ACHN (cell line): ENCODE results near the gene RNU7-1.
A peak's percentile ranks its signal among the peaks of the same experiment; 100 is the strongest.
"Not testable (repeated sequence)": the region's sequence is repeated elsewhere in the genome, so short reads cannot be mapped to it uniquely, and the experiment has no call there.

Experiments
- DNase-seq: peaks from one replicate; pipeline ENCODE4 v3.0.0-alpha.2; 2015
- in situ Hi-C: cut with HindIII; loops from 2 replicates; pipeline ENCODE4 v1.10.0; 2017; ENCODE audit warnings: low sequenced_read_pairs, low pct_ligation_motif_present, low pct_unique_long_range_greater_than_20kb

The RNU7-1 gene

GRCh38 chr12:6943722-6944380 is at the start of gene RNU7-1, which contains the start of gene C12orf57:
RNU7-1 (plus strand) TSS chr12:6943816.
C12orf57 (plus strand) TSS chr12:6944022; CDS start chr12:6944122, 100 bp downstream.
- in situ Hi-C loops, result no loop called here
- DNase-seq, result peak; percentile 95

- in situ Hi-C loops, result no loop called here
- DNase-seq, result no peak
These were observed 49.3 kb upstream of the RNU7-1 start for GRCh38 chr12:6894321-6894720.

- no peak for DNase-seq
- in situ Hi-C loops, result no loop called here
These were observed 46.7 kb upstream of the RNU7-1 start for GRCh38 chr12:6896846-6897435.

DNA sequence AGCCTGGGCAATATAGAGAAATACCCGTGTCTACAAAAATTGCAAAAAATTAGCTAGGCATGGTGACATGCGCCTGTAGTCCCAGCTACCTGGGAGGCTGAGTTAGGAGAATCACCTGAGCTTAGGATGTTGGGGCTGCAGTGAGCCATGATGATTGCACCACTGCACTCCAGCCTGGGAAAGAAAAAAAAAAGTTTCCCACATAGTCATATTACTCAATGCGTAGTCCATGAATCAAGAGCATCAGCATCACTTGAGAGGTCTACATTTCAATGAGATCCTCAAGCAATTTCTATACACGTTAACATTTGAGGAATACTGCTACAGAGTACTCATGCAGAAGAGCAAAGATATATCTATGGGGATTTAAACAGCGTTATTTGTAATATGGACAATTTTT is 44.2 kb upstream of the RNU7-1 start:
- in situ Hi-C loops, result no loop called here

GRCh38 chr12:6899837-6900519 is 43.6 kb upstream of the RNU7-1 start:
- no peak for DNase-seq
- in situ Hi-C loops, result no loop called here

More for the DNA sequence above, 44.2 kb upstream of the RNU7-1 start:
- DNase-seq, result no peak

GRCh38 chr12:6902448-6902847 is 41.2 kb upstream of the RNU7-1 start:
- in situ Hi-C loops, result no loop called here
- no peak for DNase-seq

DNA sequence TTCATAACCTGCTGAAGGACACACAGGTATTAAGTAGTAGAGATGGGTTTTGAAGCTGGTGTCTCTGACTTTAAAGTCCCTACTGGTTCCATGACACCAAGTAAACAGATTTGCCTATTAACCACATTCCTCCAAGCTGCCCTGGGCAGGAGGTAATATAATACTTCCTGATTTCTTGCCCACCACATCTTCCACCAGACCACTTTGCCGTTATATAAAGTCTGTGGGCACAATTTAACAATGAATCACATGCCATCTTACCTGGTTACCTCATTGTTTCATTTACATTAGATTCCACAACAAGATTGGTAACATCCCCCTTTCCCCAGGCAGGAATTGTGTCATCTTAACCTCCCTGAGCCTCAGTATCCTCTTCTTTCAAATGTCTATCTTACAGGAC is 39.9 kb upstream of the RNU7-1 start:
- in situ Hi-C loops, result no loop called here
- no peak for DNase-seq

- in situ Hi-C loops, result no loop called here
- DNase-seq, result peak; percentile 99
These were observed 39.0 kb upstream of the RNU7-1 start, which contains the start of gene LRRC23 for GRCh38 chr12:6904280-6905276. LRRC23 (plus strand) TSS chr12:6904822; CDS start chr12:6905634, 812 bp downstream.

DNA sequence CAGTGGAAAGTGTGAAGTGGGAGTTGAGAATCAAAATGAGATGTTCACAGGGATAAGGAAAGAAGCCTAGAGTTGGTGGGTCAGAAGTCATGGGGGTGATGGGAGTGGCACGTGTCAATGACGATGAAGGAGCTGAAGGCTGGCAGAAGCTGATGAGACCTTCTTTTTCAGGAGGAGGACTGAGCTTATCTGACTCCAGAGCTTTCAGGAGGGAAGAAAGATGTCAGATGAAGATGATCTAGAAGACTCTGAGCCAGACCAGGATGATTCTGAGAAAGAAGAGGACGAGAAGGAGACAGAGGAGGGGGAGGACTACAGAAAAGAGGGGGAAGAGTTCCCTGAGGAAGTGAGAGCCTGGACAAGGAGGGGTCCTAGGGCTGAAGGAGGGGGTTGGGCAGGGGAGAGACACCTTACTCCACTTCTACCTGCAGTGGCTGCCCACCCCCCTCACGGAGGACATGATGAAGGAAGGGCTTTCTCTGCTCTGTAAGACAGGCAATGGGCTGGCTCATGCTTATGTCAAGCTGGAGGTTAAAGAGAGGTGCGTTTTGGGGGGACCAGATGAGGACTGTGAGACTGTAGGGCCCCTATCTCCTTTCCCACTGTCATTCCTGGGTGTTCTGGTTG is 38.1 kb upstream of the RNU7-1 start:
- in situ Hi-C loops, result no loop called here
- no peak for DNase-seq

- in situ Hi-C loops, DNase-seq: not testable (repeated sequence)
These were observed 35.5 kb upstream of the RNU7-1 start for GRCh38 chr12:6908141-6908540.

- in situ Hi-C loops, result no loop called here
- DNase-seq, result no peak
These were observed 34.0 kb upstream of the RNU7-1 start for GRCh38 chr12:6909421-6910145.

- in situ Hi-C loops, result no loop called here
- no peak for DNase-seq
These were observed 31.3 kb upstream of the RNU7-1 start for GRCh38 chr12:6912164-6912935.

DNA sequence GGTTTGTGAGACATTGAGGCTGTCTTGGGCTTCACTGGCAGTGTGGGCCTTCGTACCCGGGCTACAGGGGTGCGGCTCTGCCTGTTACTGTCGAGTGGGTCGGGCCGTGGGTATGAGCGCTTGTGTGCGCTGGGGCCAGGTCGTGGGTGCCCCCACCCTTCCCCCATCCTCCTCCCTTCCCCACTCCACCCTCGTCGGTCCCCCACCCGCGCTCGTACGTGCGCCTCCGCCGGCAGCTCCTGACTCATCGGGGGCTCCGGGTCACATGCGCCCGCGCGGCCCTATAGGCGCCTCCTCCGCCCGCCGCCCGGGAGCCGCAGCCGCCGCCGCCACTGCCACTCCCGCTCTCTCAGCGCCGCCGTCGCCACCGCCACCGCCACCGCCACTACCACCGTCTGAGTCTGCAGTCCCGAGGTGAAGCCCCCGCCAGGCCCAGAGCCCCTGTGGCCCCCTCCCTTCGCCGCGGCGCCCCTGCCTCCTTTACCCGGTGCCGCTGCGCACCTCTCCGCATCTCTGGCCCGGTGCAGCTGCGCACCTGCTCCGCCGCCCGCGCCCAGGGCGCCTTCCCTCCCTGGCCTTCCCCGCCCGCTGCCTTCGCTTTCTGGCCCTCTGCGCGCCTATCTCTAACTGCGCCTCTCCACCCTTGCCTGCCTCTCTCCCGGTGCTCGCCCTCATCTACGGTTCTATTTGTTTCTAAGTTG is 29.2 kb upstream of the RNU7-1 start, which contains the start of gene ENO2:
Gene ENO2, plus strand, starts transcription at position 335 of the 701 bp plus-strand sequence. CDS start 1,253 bp downstream, outside the sequence.
- in situ Hi-C loops, result no loop called here
- peak; percentile 79 for DNase-seq

DNA sequence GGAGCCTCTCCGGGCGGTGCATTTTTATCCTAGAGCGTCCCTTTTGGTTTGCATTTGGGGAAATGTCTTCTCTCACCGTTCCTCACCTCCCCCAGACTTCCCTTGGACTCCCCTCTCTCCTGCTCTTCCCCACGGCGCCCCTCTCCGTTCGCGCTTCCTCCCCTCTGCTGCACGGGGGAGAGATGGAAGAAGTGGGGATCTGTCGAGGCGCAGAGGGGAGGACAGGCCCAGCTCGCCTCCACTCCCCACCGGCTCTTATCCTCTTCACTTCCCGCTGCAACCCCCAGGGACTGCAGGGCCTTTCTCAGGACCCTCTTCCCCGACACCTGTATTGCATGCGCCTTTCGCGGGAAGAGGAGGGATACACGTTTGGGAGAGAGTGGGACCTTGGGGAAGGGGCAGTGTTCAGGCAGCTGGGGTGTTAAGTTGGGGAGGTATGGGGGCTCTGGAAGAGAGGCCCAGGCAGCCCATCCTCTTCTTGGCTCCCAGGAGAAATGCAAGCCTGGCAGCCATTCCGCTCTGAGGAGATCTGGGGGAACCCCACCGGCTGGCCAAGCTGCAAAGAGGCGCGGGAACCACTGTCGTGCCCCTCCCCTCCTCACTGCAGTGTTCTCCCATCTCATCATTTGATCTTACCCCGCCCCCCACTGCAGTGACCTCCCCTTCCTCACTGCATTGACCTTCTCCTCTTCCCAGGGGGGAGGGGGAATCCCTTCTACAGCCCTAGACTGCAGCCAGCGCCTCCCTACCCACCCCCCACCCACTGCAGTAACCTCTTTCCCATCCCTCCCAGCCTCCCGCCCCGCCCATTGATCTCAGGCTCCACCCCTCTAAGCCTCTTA is 28.4 kb upstream of the RNU7-1 start:
- DNase-seq, result peak; percentile 48
- in situ Hi-C loops, result no loop called here

DNA sequence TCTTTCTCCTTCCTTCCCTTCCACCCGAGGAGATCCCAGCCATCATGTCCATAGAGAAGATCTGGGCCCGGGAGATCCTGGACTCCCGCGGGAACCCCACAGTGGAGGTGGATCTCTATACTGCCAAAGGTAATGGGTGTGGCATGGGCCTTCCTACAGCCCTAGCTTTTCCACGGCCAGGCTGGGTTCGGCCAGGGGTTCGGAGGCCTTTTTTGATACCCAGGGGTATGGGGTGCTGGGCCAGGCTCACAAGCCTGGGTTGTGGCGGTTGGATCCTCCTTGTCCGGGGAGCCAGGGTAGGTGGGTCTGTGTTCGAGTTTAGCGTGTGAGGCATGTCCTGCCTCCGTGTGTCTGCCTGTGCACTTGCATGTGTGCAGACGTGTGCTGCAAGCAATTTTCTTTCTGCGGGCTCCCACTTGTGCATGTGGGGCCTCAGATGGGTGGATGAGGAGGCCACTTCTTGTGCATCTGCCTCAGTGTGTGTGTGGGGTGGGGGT is 27.8 kb upstream of the RNU7-1 start:
- in situ Hi-C loops, result no loop called here

More for the DNA sequence above, 27.8 kb upstream of the RNU7-1 start:
- no peak for DNase-seq
